ENCODE data around the gene DLX1.
"Not testable (repeated sequence)": the region's sequence is repeated elsewhere in the genome, so short reads cannot be mapped to it uniquely, and the experiment has no call there.

The DLX1 gene

DNA sequence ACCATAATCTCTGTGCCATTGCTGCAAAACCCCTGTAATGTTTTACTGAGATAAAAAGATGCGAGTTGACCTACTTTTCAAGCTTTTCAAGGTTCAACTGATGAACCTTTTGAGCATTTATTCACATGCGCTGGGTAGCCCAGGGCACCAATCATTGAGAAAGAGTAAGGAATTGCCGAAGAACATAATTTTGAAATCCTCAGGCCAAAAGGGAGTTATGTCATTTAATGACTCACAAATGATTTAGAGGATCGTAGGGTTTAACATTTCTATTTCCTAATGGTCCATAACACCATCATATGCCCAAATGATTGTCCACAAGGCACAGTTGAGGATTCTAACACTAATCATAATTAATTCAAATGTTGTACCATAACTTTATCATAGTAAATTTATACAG lies 20.2 kb upstream of the DLX1 start:
- no peak overlapping the region for H3K4me3 ChIP-seq (ENCODE audit: low read length)
- DNase-seq (ENCODE audit: low read depth): peak; percentile 56
- TF ChIP-seq, protein P1, sequence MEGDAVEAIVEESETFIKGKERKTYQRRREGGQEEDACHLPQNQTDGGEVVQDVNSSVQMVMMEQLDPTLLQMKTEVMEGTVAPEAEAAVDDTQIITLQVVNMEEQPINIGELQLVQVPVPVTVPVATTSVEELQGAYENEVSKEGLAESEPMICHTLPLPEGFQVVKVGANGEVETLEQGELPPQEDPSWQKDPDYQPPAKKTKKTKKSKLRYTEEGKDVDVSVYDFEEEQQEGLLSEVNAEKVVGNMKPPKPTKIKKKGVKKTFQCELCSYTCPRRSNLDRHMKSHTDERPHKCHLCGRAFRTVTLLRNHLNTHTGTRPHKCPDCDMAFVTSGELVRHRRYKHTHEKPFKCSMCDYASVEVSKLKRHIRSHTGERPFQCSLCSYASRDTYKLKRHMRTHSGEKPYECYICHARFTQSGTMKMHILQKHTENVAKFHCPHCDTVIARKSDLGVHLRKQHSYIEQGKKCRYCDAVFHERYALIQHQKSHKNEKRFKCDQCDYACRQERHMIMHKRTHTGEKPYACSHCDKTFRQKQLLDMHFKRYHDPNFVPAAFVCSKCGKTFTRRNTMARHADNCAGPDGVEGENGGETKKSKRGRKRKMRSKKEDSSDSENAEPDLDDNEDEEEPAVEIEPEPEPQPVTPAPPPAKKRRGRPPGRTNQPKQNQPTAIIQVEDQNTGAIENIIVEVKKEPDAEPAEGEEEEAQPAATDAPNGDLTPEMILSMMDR (IDR thresholded peaks at IDR 0.05; ENCODE audit: insufficient read depth, low read depth, low read length, missing control alignments): no peak

DNA sequence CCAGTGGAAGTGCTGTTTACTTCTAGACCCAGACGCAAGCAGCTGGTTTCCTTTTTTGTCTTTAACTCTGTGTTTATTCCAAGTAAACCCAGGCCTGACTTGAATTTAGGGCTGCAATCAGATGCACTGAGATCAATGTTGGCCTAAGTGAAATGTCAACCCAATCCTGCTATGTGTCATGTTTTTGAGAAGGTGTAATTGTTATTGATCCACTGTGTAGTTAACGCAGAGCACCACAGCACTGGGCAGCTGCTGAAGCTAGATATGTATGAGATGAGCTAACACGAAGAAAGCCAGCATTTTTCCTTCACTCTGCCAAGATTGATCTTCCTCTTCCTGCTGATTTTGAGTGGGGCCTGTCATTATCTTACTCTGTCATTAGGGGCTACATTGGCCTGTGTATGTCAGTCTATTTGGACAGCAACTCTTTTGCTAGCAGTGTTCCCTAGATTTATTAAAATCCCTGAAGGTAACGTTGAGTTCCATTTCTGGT lies 18.9 kb upstream of the DLX1 start:
- H3K4me3 ChIP-seq (ENCODE audit: low read length): no peak overlapping the region
- TF ChIP-seq, protein P1 (IDR thresholded peaks at IDR 0.05; ENCODE audit: insufficient read depth, low read depth, low read length, missing control alignments): no peak
- DNase-seq (ENCODE audit: low read depth): no peak

DNA sequence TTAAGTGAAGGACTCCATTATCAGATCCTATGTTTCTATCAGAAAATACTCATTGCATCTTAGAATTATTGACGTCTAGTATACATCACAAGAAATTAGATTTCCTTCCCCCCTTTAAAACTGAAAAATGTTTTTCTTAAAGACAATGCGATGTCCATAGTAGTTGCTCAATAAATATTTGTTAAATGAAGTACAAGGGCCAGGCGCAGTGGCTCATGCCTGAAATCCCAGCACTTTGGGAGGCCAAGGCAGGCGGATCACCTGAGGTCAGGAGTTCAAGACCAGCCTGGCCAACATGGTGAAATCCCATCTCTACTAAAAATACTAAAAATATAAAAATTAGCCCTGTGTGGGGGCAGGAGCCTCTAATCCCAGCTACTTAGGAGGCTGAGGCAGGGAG lies 17.4 kb upstream of the DLX1 start:
- H3K4me3 ChIP-seq (ENCODE audit: low read length); DNase-seq (ENCODE audit: low read depth): not testable (repeated sequence)

DNA sequence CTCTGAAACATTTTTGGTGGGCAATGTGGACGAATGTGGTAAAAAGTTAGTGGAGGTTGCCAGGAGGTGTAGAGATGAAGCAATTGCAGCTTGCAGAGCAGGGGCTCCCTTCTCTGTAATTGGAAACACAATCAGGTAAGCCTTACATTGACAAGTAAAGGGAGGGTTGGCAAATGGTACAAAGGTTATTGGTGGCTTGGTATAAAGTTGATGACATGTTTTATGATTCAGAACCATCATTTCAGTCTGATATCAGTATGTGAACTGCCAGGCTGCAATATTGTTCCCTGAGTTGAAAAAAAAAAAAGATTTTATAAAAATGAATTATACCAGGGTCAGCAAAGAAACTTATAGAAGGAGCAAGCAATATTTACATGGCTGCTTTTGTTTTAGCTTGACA lies 14.4 kb upstream of the DLX1 start:
- DNase-seq (ENCODE audit: low read depth): no peak
- H3K4me3 ChIP-seq (ENCODE audit: low read length): no peak overlapping the region
- TF ChIP-seq, protein P1 (IDR thresholded peaks at IDR 0.05; ENCODE audit: insufficient read depth, low read depth, low read length, missing control alignments): no peak

DNA sequence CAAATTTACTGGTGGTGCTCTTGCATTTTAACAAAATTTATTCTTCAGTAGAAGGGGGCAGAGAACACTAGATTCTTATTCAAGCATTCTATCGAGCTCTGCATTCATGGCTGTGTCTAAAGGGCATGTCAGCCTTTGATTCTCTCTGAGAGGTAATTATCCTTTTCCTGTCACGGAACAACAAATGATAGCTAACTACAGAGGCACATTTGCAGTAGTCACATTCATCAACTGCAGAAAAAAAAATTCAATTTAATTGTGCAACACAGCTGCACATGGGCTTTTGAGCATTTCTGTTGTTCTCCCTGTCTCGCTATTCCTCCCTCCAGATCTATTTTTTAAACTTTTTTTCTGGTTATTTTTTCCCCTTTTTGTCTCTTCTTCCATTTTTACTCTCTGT lies 13.0 kb upstream of the DLX1 start:
- TF ChIP-seq, protein P1 (IDR thresholded peaks at IDR 0.05; ENCODE audit: insufficient read depth, low read depth, low read length, missing control alignments): no peak
- H3K4me3 ChIP-seq (ENCODE audit: low read length): no peak overlapping the region
- no peak for DNase-seq (ENCODE audit: low read depth)

DNA sequence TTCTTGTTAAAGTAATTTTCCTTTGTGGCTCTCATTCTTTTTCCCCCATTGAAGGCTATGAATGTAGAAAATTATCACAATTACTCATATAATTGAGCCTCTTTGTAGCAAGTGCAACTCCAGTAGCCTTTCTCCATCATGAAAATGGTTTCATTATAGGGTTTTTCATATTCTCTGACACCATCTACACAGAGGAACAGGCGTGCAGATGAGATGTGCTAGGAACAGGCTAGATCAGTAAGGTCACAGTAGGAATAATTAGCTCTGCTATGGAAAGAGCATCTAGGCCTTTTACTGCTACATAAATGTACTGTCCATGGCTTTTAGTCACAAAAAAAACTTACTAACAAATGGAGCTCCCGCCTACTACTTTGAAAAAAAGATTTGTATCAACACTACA lies 12.6 kb upstream of the DLX1 start:
- TF ChIP-seq, protein P1 (IDR thresholded peaks at IDR 0.05; ENCODE audit: insufficient read depth, low read depth, low read length, missing control alignments): no peak
- no peak for DNase-seq (ENCODE audit: low read depth)
- H3K4me3 ChIP-seq (ENCODE audit: low read length): no peak overlapping the region

DNA sequence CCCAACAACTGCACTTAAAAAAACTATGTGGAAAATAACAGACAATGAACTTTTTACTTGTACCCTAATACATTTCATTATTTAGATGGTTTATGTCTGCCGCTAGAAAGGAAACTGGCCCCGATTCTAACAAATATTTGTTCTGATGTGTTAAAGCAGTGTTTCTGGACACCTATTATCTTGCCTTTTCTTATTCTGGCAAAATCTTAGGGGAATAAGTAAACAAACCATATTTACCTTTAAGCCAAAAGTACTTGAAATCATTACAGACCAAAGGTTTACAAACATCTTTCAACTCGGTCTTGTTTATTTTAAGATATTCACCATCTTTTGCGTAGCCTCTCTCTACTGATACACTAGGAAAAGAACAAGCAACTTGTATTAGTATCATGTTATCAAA lies 11.8 kb upstream of the DLX1 start:
- TF ChIP-seq, protein P1 (IDR thresholded peaks at IDR 0.05; ENCODE audit: insufficient read depth, low read depth, low read length, missing control alignments): no peak
- H3K4me3 ChIP-seq (ENCODE audit: low read length): no peak overlapping the region
- DNase-seq (ENCODE audit: low read depth): no peak
